HG03432 (cell line): ENCODE data around the gene COL9A1.

ENCODE experiments used
- ATAC-seq: cut with Tn5 transposase; IDR thresholded peaks from one replicate; pipeline ENCODE4 v1.9.1; 2021; ENCODE audit warnings: mild to moderate bottlenecking, moderate library complexity; ENCODE audit not compliant: unreplicated experiment

The COL9A1 gene

DNA sequence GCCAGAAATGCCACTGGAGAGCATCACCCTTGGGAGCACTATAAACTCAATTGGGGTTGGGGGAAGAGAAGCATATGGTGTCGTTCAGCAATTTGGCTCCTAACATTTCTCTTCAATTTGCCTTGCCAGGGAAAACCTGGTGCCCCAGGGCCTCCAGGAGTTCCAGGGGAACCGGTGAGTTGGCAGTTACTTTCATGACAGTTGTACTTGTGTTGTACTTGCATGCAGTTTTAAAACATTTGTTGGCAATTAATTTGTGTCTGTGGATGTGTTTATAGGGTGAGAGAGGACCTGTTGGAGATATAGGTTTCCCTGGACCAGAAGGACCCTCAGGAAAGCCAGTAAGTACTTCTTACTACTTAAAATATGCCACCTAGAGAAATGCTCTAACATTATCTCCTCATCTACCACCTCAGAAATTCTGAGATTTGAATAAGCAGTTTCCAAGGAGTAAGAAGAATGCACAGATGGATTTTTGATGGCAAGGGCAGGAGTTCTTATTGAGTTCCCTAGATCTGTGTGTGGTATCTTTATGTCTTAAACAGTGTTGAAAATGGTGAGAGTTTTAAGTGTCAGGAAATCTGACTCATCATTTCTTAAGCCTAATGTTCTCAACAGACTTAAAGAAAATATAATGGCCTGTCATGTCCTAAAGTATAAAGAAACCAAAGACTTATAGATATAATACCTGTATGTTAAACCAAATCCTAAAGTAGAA lies 122.5 kb downstream of the COL9A1 start:
- ATAC-seq: peak; percentile 30

DNA sequence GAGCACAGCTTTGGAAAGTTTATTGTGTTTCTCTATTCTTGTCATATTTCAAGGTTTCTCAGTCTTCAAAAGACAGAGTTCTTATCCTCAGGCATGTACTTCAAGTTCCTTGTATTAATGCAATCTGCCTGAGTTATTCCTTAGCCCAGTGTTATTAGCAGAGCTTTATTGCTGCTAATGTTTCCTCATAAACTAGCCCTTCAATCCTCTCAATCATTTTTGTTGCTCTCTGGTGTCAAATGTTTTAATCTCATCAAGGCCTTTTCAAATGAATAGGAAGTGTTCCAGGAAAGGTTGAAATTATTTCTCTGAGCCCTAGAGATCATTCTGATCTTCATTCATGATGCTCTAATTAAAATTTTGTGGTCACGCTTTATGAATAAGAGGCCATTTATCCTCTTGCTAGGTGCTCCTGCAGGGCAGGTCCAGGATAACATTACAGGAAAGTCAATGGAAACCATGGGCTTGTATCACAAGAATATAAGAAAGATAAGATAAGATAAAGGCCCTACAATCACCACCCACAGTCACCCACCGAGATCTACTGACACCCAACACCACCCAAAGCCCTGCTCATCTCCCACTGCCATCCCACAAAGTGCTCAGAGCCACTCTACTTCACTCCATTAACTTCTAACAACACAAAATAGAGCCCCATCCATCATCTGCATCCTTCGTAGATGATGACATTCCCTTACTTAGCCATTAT lies 125.9 kb downstream of the COL9A1 start:
- ATAC-seq: no peak

GRCh38 chr6:70175770-70176169 lies 127.1 kb downstream of the COL9A1 start:
- ATAC-seq: no peak

DNA sequence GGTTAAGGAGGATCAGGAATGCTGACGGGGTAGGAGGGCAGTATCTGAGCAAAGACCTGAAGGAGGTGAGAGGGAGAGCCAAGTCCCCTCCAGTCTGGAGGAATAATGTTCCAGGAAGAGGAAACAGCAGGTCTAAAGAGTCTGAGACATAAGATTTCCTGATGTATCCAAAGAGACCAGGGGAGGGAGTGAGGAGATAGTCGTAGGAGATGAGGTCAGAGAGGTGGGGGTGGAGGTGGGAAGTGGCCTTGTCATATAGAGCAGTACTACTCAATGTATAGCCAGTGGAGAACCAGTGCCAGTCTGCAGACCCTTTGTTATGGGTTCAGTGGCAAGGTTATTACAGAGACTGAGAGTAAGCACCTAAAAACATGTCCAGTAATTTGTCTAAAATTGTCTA lies 130.6 kb downstream of the COL9A1 start:
- no peak for ATAC-seq

DNA sequence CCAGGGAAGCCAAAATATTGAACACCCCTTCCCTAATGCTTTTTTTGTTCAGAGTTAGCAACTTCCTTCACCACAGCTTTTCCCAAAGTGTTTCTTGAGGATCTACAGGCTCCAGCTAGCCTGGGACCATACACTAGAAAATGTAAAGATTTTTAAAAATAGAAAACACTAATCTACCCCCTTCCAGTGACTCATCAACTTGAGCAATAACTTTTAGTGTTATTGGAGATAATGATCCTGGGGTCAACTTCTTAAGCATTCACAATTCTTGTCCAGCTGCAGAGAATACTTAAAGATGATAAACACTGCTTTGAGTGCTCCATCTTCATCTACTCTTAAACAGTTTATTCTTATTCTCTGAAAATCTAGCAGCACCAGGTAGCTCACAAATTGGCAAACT lies 131.6 kb downstream of the COL9A1 start:
- no peak for ATAC-seq

DNA sequence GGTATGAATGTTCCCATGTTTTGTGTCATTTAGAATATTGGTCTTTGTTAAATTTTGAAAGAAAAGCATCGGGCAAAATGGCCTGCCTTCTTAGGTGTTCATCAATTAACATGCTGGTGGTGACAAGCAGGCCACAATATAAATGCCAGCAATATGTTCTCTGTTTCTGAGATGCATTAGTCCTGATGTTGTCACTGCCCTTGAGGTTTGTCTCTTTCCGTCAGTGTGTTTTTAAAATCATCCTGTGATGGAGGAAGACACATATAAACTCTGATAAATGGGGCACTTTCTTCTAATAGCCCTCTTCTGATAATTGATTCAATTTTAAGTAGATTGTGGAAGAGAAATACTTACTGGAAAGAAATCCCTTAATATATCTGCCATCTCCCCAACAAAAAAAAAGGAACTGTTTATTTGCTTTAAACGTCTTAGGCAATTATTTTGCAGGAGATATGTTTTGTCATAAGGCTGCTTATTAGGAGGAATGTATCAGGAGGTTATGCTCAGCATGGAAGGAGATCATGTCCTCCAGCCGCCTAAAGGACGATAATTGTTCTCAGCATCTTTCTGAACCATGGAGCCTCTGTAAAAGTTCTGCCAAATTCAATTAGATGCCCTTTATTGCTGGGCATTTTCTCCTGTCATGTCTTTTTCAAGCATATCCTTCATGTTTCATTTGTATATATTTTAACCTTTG lies 134.1 kb downstream of the COL9A1 start:
- ATAC-seq: no peak
